ENCODE results near the gene CPA3. TPM values are rescaled to one million over a fixed set of nuclear protein-coding genes. Genes with fewer than 3 reads are reported as not detected.

CPA3 gene
- total and polyA plus RNA-seq, 2 donors = 1.0 to 6.3 TPM

GRCh38 chr3:148853076-148853475 lies 12.0 kb upstream of the CPA3 start:
- Histone ChIP-seq H3K36me3 (ENCODE audit: control insufficient read depth in 2 of 2, insufficient read depth in 2 of 2, low read length in 1 of 2) (no peaks in the 10 kb centered on the region), H3K9me3 (ENCODE audit: control insufficient read depth in 2 of 2, insufficient read depth in 1 of 2, low read length in 1 of 2) (no peaks in the 10 kb centered on the region), H3K4me1 (ENCODE audit: control insufficient read depth in 2 of 2, insufficient read depth in 2 of 2, low read length in 2 of 2) (no peaks in the 10 kb centered on the region), H3K4me3 (ENCODE audit: low read length in 2 of 2) (no peak overlapping the region), H3K27me3 (ENCODE audit: control insufficient read depth in 2 of 2, insufficient read depth in 1 of 2, low read length in 1 of 2) (no peaks in the 10 kb centered on the region), H3K27ac (ENCODE audit: low read depth in 1 of 2, low read length in 1 of 2) (no peak overlapping the region)
- DNase-seq (ENCODE audit: low read depth in 6 of 9, low spot score in 9 of 9) = no peak
- WGBS = 95% methylated on average over 2 of the region's 2 CpGs

- H3K36me3 ChIP-seq (ENCODE audit: control insufficient read depth in 2 of 2, insufficient read depth in 2 of 2, low read length in 1 of 2) = no peaks in the 10 kb centered on the region
- H3K9me3 ChIP-seq (ENCODE audit: control insufficient read depth in 2 of 2, insufficient read depth in 1 of 2, low read length in 1 of 2) = no peaks in the 10 kb centered on the region
- H3K4me3 ChIP-seq (ENCODE audit: low read length in 2 of 2) = no peak overlapping the region
- H3K27me3 ChIP-seq (ENCODE audit: control insufficient read depth in 2 of 2, insufficient read depth in 1 of 2, low read length in 1 of 2) = no peaks in the 10 kb centered on the region
- DNase-seq (ENCODE audit: low read depth in 6 of 9, low spot score in 9 of 9) = no peak
- no peaks in the 10 kb centered on the region for H3K4me1 ChIP-seq (ENCODE audit: control insufficient read depth in 2 of 2, insufficient read depth in 2 of 2, low read length in 2 of 2)
- no peak overlapping the region for H3K27ac ChIP-seq (ENCODE audit: low read depth in 1 of 2, low read length in 1 of 2)
Measured at GRCh38 chr3:148854061-148854460, 11.0 kb upstream of the CPA3 start.

- no peak for DNase-seq (ENCODE audit: low read depth in 6 of 9, low spot score in 9 of 9)
- WGBS = 97% methylated on average over 3 of the region's 3 CpGs
- no peaks in the 10 kb centered on the region for H3K36me3 ChIP-seq (ENCODE audit: control insufficient read depth in 2 of 2, insufficient read depth in 2 of 2, low read length in 1 of 2)
Measured at GRCh38 chr3:148856384-148856783, 8.7 kb upstream of the CPA3 start.

GRCh38 chr3:148857316-148857715 lies 7.8 kb upstream of the CPA3 start:
- no peak overlapping the region for H3K4me3 ChIP-seq (ENCODE audit: low read length in 2 of 2)
- no peaks in the 10 kb centered on the region for H3K4me1 ChIP-seq (ENCODE audit: control insufficient read depth in 2 of 2, insufficient read depth in 2 of 2, low read length in 2 of 2)
- H3K27me3 ChIP-seq (ENCODE audit: control insufficient read depth in 2 of 2, insufficient read depth in 1 of 2, low read length in 1 of 2) = no peaks in the 10 kb centered on the region
- 96% methylated on average over 4 of the region's 4 CpGs for WGBS
- H3K9me3 ChIP-seq (ENCODE audit: control insufficient read depth in 2 of 2, insufficient read depth in 1 of 2, low read length in 1 of 2) = no peaks in the 10 kb centered on the region
- H3K36me3 ChIP-seq (ENCODE audit: control insufficient read depth in 2 of 2, insufficient read depth in 2 of 2, low read length in 1 of 2) = no peaks in the 10 kb centered on the region
- no peak overlapping the region for H3K27ac ChIP-seq (ENCODE audit: low read depth in 1 of 2, low read length in 1 of 2)
- DNase-seq (ENCODE audit: low read depth in 6 of 9, low spot score in 9 of 9) = no peak

More at GRCh38 chr3:148856384-148856783, 8.7 kb upstream of the CPA3 start:
- no peak overlapping the region for H3K27ac ChIP-seq (ENCODE audit: low read depth in 1 of 2, low read length in 1 of 2)
- no peak overlapping the region for H3K4me3 ChIP-seq (ENCODE audit: low read length in 2 of 2)
- H3K27me3 ChIP-seq (ENCODE audit: control insufficient read depth in 2 of 2, insufficient read depth in 1 of 2, low read length in 1 of 2) = no peaks in the 10 kb centered on the region
- H3K9me3 ChIP-seq (ENCODE audit: control insufficient read depth in 2 of 2, insufficient read depth in 1 of 2, low read length in 1 of 2) = no peaks in the 10 kb centered on the region
- no peaks in the 10 kb centered on the region for H3K4me1 ChIP-seq (ENCODE audit: control insufficient read depth in 2 of 2, insufficient read depth in 2 of 2, low read length in 2 of 2)

GRCh38 chr3:148861277-148861869 lies 3.7 kb upstream of the CPA3 start:
- H3K9me3 ChIP-seq (ENCODE audit: control insufficient read depth in 2 of 2, insufficient read depth in 1 of 2, low read length in 1 of 2) = no peaks in the 10 kb centered on the region
- H3K36me3 ChIP-seq (ENCODE audit: control insufficient read depth in 2 of 2, insufficient read depth in 2 of 2, low read length in 1 of 2) = no peaks in the 10 kb centered on the region
- H3K27me3 ChIP-seq (ENCODE audit: control insufficient read depth in 2 of 2, insufficient read depth in 1 of 2, low read length in 1 of 2) = no peaks in the 10 kb centered on the region
- no peak overlapping the region for H3K27ac ChIP-seq (ENCODE audit: low read depth in 1 of 2, low read length in 1 of 2)
- H3K4me3 ChIP-seq (ENCODE audit: low read length in 2 of 2) = no peak overlapping the region
- peak in 7 of 9 donors; percentile 10 to 40 (median 19) for DNase-seq (ENCODE audit: low read depth in 6 of 9, low spot score in 9 of 9)
- 9% methylated on average over 1 of the region's 1 CpG for WGBS
- H3K4me1 ChIP-seq (ENCODE audit: control insufficient read depth in 2 of 2, insufficient read depth in 2 of 2, low read length in 2 of 2) = no peaks in the 10 kb centered on the region

GRCh38 chr3:148863297-148863696 lies 1.8 kb upstream of the CPA3 start:
- WGBS = 56% methylated on average over 4 of the region's 4 CpGs
- H3K9me3 ChIP-seq (ENCODE audit: control insufficient read depth in 2 of 2, insufficient read depth in 1 of 2, low read length in 1 of 2) = no peaks in the 10 kb centered on the region
- no peak for DNase-seq (ENCODE audit: low read depth in 6 of 9, low spot score in 9 of 9)
- no peaks in the 10 kb centered on the region for H3K4me1 ChIP-seq (ENCODE audit: control insufficient read depth in 2 of 2, insufficient read depth in 2 of 2, low read length in 2 of 2)
- no peak overlapping the region for H3K27ac ChIP-seq (ENCODE audit: low read depth in 1 of 2, low read length in 1 of 2)
- no peak overlapping the region for H3K4me3 ChIP-seq (ENCODE audit: low read length in 2 of 2)
- no peaks in the 10 kb centered on the region for H3K27me3 ChIP-seq (ENCODE audit: control insufficient read depth in 2 of 2, insufficient read depth in 1 of 2, low read length in 1 of 2)
- H3K36me3 ChIP-seq (ENCODE audit: control insufficient read depth in 2 of 2, insufficient read depth in 2 of 2, low read length in 1 of 2) = no peaks in the 10 kb centered on the region

GRCh38 chr3:148863814-148864213 lies 1.3 kb upstream of the CPA3 start:
- no peaks in the 10 kb centered on the region for H3K36me3 ChIP-seq (ENCODE audit: control insufficient read depth in 2 of 2, insufficient read depth in 2 of 2, low read length in 1 of 2)
- H3K9me3 ChIP-seq (ENCODE audit: control insufficient read depth in 2 of 2, insufficient read depth in 1 of 2, low read length in 1 of 2) = no peaks in the 10 kb centered on the region
- WGBS = 86% methylated on average over 5 of the region's 5 CpGs
- H3K27ac ChIP-seq (ENCODE audit: low read depth in 1 of 2, low read length in 1 of 2) = no peak overlapping the region
- no peak for DNase-seq (ENCODE audit: low read depth in 6 of 9, low spot score in 9 of 9)
- no peaks in the 10 kb centered on the region for H3K4me1 ChIP-seq (ENCODE audit: control insufficient read depth in 2 of 2, insufficient read depth in 2 of 2, low read length in 2 of 2)
- no peaks in the 10 kb centered on the region for H3K27me3 ChIP-seq (ENCODE audit: control insufficient read depth in 2 of 2, insufficient read depth in 1 of 2, low read length in 1 of 2)
- H3K4me3 ChIP-seq (ENCODE audit: low read length in 2 of 2) = no peak overlapping the region

GRCh38 chr3:148866261-148866660 lies 1.2 kb downstream of the CPA3 start:
- WGBS = 98% methylated on average over 4 of the region's 4 CpGs

GRCh38 chr3:148873270-148873927 lies 8.3 kb downstream of the CPA3 start:
- Histone ChIP-seq H3K4me3 (ENCODE audit: low read length in 2 of 2) (no peak overlapping the region), H3K36me3 (ENCODE audit: control insufficient read depth in 2 of 2, insufficient read depth in 2 of 2, low read length in 1 of 2) (no peaks in the 10 kb centered on the region), H3K27me3 (ENCODE audit: control insufficient read depth in 2 of 2, insufficient read depth in 1 of 2, low read length in 1 of 2) (no peaks in the 10 kb centered on the region), H3K4me1 (ENCODE audit: control insufficient read depth in 2 of 2, insufficient read depth in 2 of 2, low read length in 2 of 2) (no peaks in the 10 kb centered on the region), H3K27ac (ENCODE audit: low read depth in 1 of 2, low read length in 1 of 2) (no peak overlapping the region), H3K9me3 (ENCODE audit: control insufficient read depth in 2 of 2, insufficient read depth in 1 of 2, low read length in 1 of 2) (no peaks in the 10 kb centered on the region)
- no peak for DNase-seq (ENCODE audit: low read depth in 6 of 9, low spot score in 9 of 9)
- 93% methylated on average over 9 of the region's 9 CpGs for WGBS

More at GRCh38 chr3:148866261-148866660, 1.2 kb downstream of the CPA3 start:
- no peaks in the 10 kb centered on the region for H3K9me3 ChIP-seq (ENCODE audit: control insufficient read depth in 2 of 2, insufficient read depth in 1 of 2, low read length in 1 of 2)
- DNase-seq (ENCODE audit: low read depth in 6 of 9, low spot score in 9 of 9) = no peak
- H3K4me3 ChIP-seq (ENCODE audit: low read length in 2 of 2) = no peak overlapping the region
- no peak overlapping the region for H3K27ac ChIP-seq (ENCODE audit: low read depth in 1 of 2, low read length in 1 of 2)
- H3K27me3 ChIP-seq (ENCODE audit: control insufficient read depth in 2 of 2, insufficient read depth in 1 of 2, low read length in 1 of 2) = no peaks in the 10 kb centered on the region
- H3K4me1 ChIP-seq (ENCODE audit: control insufficient read depth in 2 of 2, insufficient read depth in 2 of 2, low read length in 2 of 2) = no peaks in the 10 kb centered on the region
- no peaks in the 10 kb centered on the region for H3K36me3 ChIP-seq (ENCODE audit: control insufficient read depth in 2 of 2, insufficient read depth in 2 of 2, low read length in 1 of 2)

Measured in thymus (tissue), 11 donors.